Measurements from ENCODE around the gene KLRC3. TPM values are rescaled to one million over a fixed set of nuclear protein-coding genes. Genes with fewer than 3 reads are reported as not detected.

The KLRC3 gene
- total RNA-seq, 1 donor from 2014 or later, result not detected

Other genes with a start within 250 kb of the KLRC3 start
- gene OLR1, start 248.5 kb downstream of the KLRC3 start, total RNA-seq, result 33.1 TPM
- 0.45 TPM for gene TMEM52B, start 241.6 kb downstream of the KLRC3 start, total RNA-seq
- gene GABARAPL1, start 207.7 kb downstream of the KLRC3 start, total RNA-seq, result 167 TPM
- gene KLRD1, start 112.7 kb downstream of the KLRC3 start, total RNA-seq, result 4.8 TPM
- 3.1 TPM for gene KLRK1, start 30.6 kb downstream of the KLRC3 start, total RNA-seq
- 0.85 TPM for gene KLRC4, start 10.8 kb downstream of the KLRC3 start, total RNA-seq
- gene KLRC2, start 15.4 kb upstream of the KLRC3 start, total RNA-seq, result 0.67 TPM
- not detected for gene KLRC1, start 32.8 kb upstream of the KLRC3 start, total RNA-seq
- 0.62 TPM for gene EIF2S3B, start 85.3 kb upstream of the KLRC3 start, total RNA-seq
- gene MAGOHB, start 193.0 kb upstream of the KLRC3 start, total RNA-seq, result 20.6 TPM

All from sciatic nerve (tissue), 1 donor.